Astrocyte of the cerebellum (primary cell): ENCODE data around the gene CAPN7.

Source experiments
- DNase-seq: peaks from one replicate; pipeline ENCODE4 v3.0.0-alpha.2; 2011; ENCODE audit warnings: low read depth
- H3K4me3 ChIP-seq: 2 replicates; pipeline ENCODE4 v1.5.1; 2011; ENCODE audit warnings: mild to moderate bottlenecking, low read depth, low read length, moderate library complexity
- in situ Hi-C: cut with HindIII; loops from 2 replicates; pipeline ENCODE4 v1.10.0; 2017; ENCODE audit warnings: low sequenced_read_pairs
- TF ChIP-seq, protein P1 (sequence below): IDR thresholded peaks from 2 replicates; pipeline ENCODE4 v1.5.1; 2012; ENCODE audit warnings: low read length, low read depth, moderate library complexity, mild to moderate bottlenecking; ENCODE audit errors: missing control alignments

CAPN7 gene

GRCh38 chr3:15211937-15212336 lies 5.9 kb downstream of the CAPN7 start:
- DNase-seq, result no peak
- no peak overlapping the region for H3K4me3 ChIP-seq
- in situ Hi-C loops, result loop anchor here (25.0 kb wide), 1 partner anchor 275 kb away; the partner anchor contains the start of gene NR2C2
- TF ChIP-seq, protein P1, sequence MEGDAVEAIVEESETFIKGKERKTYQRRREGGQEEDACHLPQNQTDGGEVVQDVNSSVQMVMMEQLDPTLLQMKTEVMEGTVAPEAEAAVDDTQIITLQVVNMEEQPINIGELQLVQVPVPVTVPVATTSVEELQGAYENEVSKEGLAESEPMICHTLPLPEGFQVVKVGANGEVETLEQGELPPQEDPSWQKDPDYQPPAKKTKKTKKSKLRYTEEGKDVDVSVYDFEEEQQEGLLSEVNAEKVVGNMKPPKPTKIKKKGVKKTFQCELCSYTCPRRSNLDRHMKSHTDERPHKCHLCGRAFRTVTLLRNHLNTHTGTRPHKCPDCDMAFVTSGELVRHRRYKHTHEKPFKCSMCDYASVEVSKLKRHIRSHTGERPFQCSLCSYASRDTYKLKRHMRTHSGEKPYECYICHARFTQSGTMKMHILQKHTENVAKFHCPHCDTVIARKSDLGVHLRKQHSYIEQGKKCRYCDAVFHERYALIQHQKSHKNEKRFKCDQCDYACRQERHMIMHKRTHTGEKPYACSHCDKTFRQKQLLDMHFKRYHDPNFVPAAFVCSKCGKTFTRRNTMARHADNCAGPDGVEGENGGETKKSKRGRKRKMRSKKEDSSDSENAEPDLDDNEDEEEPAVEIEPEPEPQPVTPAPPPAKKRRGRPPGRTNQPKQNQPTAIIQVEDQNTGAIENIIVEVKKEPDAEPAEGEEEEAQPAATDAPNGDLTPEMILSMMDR, result no peak

DNA sequence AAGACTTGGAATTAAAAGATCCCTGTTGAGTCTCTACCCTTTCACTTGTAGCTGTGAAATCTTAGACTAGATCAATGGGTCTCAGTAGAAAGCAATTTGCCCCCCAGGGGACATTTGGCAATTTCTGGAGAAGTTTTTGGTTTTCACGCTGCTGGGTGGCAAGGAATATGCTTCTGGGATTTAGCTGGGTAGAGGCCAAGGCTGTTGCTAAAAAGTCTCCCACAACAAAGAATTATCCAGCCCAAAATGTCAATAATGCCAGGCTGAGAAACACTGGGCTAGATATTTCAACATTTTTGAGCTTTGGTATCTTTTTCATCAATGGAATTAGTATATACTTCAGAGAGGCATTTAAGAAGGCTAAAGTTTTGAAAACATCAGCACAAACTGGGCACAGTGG lies 8.7 kb downstream of the CAPN7 start:
- TF ChIP-seq, protein P1, result no peak
- DNase-seq, result no peak
- in situ Hi-C loops, result loop anchor here (25.0 kb wide), 1 partner anchor 277 kb away; the partner anchor contains the start of gene NR2C2
- no peak overlapping the region for H3K4me3 ChIP-seq

DNA sequence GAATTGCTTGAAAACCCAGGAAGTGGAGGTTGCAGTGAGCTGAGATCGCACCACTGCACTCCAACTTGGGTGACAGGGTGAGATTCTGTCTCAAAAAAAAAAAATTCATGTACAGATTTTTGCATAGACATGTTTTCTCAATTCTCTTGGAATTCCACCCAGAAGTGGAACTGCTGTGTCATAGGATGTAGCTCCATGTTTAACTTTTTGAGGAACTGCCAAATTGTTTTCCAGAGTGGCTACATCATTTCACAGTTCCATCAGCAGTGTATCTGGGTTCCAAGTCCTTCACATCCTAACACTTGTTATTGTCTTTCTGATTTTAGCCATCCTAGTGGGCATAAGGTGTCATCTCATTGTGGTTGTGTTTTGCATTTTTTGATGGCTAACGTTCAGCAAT lies 9.9 kb downstream of the CAPN7 start:
- TF ChIP-seq, protein P1, result no peak
- no peak for DNase-seq
- in situ Hi-C loops, result loop anchor here (25.0 kb wide), 1 partner anchor 279 kb away; the partner anchor contains the start of gene NR2C2
- no peak overlapping the region for H3K4me3 ChIP-seq

- DNase-seq, result no peak
Observed at GRCh38 chr3:15216501-15216900, 10.5 kb downstream of the CAPN7 start.

GRCh38 chr3:15217011-15217671 lies 11.1 kb downstream of the CAPN7 start:
- TF ChIP-seq, protein P1, result no peak
- in situ Hi-C loops, result loop anchor here (25.0 kb wide), 1 partner anchor 280 kb away; the partner anchor contains the start of gene NR2C2
- DNase-seq, result no peak
- no peak overlapping the region for H3K4me3 ChIP-seq

More at GRCh38 chr3:15216501-15216900, 10.5 kb downstream of the CAPN7 start:
- no peak overlapping the region for H3K4me3 ChIP-seq
- TF ChIP-seq, protein P1, result no peak
- in situ Hi-C loops, result loop anchor here (25.0 kb wide), 1 partner anchor 279 kb away; the partner anchor contains the start of gene NR2C2

DNA sequence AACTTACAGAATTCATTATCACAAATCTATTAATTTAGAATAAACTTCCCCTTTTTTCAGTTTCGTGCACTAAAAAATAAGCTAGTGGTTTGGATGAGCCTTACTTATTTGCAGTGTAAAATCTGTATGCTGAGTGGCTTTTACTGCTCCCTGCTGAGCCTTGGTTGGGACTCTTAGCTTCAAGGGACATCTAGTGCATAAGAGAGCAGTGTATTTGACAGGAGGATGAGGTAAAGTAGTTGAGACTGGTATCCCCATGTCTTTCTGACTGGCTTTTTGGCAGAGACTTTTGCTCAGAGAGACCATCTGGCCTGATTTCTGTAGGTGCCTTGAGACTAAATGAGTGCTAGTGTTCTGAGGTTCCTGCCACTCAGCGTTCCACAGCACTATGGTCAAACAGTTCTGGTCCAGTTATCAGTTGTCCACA lies 11.8 kb downstream of the CAPN7 start:
- H3K4me3 ChIP-seq, result no peak overlapping the region
- in situ Hi-C loops, result loop anchor here (25.0 kb wide), 1 partner anchor 281 kb away; the partner anchor contains the start of gene NR2C2
- DNase-seq, result no peak
- TF ChIP-seq, protein P1, result no peak
